Activated T-cell treated with anti-CD3 and anti-CD28 coated beads for 24 hours (primary cell): ENCODE results near the gene PRPH.
"Not testable (repeated sequence)": the region's sequence is repeated elsewhere in the genome, so short reads cannot be mapped to it uniquely, and the experiment has no call there.

Experiments used
- DNase-seq: peaks from one replicate; pipeline ENCODE4 v3.0.0-alpha.2; 2020; ENCODE audit warnings: low read depth

The PRPH gene

DNA sequence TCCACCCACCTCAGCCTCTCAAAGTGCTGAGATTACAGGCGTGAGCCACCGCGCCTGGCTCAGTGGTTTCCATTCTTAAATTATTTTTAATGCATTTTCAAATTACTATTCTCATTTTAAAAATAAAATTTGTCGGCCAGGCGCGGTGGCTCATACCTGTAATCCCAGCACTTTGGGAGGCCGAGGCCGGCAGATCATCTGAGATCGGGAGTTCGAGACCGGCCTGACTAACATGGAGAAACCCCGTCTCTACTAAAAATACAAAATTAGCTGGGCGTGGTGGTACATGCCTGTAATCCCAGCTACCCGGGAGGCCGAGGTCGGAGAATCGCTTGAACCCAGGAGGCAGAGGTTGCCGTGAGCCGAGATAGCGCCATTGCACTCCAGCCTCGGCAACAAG lies 38.8 kb downstream of the PRPH start:
- DNase-seq = not testable (repeated sequence)

DNA sequence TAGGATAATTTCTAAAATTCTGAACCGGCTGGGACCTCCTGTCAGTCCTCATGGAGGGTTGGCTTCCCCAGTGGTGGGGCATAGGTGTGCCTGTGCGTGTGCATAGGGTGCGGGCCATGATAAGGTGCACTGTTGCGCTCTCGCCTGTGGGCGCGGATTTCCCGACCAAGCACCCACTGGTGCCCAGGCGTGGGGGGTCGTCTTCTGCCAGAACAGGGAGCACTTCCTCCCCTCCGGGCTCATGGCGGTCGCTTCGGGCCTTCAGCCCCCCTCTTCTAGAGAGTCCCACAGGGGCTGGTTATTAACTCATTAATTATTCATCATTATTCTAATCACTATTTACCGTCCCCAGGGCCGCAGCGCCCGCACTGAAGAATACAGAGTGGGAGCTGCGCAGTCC lies 39.3 kb downstream of the PRPH start:
- DNase-seq = no peak

DNA sequence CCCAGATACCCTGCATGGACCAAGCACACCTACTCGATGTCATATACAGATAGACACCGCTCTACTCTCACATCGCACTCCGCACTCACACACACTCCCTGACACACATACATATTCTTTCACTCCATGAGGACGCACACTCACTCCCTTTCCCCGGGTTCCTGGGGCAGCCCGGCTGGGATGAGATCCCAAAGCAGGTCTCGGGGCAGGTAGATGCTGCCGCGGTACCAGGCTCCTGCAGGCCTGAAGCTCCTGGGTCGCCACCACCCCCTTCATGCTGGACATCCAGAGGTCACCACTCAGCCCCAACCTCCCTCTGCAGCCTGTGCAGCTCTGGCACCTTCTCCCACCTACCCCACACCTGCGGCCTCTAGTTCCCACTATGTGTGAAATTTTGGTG lies 39.7 kb downstream of the PRPH start:
- no peak for DNase-seq

DNA sequence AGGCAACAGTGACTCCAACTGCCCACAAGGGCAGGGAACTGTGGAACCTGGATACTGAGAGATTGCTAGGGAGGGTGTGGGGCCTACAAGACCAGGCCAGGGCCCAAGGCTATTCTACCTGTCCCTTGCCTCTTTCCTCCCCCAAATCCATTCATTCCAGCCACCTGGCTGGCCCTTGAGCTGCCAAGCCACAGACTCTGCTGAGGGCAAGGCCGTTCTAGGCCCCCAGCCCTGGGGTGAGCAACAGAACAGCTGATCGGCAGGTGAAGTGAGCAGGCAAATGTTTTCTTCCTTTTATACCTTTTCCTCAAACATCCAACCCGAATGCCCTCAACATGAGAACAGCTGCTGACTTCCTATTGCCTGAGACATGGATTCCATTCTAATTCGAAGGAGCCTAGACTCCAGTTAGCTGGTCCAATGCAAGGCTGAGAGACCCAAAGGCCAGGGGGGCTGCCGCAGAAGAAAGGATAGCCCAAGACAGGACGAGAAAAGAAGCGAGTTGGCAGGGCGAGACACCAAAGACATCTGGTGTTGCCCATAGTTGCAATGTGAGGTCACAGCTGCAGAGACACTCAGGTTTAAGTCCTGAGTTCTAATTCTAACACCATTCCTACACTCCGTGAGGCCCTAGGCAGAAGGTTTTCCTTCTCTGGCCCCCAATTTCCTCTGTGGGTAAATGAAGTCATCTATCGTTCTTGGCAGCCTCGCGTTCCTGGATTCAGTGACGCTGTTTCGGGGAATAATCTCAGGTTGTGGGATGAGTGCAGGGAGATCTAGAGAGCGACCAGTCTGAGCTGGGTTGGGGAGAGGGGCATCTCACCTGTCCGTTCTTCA lies 40.4 kb downstream of the PRPH start:
- no peak for DNase-seq

DNA sequence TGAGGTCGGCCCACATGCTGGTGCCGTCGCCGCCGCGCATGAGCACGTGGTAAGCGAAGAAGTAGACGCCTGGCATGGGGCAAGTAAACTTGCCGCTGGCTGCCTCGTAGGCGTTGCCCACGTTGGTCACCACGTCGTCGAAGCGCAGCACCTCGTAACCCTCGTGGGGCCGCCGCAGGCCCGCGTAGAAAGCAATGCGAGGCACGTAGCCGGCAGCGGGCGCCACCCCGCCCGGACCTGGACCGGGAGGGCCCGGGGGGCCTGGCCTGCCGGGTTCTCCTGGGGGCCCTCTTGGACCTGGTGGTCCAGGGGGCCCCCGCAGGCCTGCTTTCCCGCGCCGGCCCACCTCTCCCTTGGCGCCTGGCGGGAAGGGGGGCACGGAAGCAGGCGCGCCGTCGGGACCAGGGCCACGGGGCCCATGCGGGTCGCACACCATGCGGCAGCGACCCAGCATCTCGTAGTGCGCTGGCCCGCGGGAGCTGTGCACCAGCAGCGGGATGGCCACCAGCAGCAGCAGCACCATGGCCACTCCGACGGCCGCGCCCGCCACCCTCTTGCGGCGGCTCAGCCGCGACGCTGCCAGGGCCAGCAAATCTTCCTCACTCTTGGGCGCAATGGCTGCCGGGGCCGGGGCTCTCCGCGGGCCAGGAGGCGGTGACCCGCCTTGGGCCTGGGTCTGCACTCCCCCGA lies 41.2 kb downstream of the PRPH start:
- no peak for DNase-seq

DNA sequence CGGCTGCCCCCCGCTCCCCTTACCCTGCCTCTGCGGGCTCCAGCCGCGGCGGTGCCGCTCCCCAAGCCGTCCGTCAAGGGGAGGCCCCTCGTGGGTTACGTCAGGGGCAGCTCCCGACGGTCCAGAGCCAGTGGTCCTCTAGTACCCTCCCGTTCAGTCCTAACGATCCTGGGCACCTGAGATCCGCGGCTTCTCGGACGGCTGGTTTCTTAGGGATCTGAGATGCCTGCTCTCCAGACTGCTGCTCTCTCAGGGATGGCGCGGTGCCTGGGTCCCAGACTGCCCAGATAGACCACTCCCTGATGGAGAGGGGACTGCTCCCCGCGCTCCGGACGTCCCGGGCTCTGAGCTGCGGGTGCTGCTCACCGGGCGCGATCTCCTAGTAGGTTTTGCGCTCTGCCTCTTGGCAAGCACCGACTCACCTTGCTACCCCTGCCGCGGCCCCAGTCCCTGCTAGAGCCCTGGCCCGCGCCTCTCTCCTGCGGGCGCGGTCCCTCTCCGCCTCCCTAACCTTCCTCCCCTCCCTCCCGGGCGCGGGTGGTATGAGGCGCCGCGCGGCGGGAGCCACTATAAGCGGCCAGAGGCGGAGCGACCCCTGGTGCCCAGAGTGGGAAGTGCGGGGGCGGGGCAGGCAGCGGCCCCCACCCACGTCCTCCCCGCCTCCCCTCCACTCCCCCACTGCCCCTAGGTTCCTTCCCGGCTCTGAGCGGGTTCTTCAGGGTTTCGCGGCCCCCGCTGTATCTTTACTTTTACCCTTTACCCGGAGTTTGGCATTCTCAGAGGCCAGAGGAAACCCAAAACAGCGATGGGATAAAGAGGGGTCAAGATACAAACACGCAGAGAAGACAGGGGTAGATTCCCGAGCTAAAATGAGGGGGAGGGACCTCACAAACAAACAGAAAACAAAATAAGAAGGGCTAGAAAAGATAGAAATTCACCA lies 42.0 kb downstream of the PRPH start, which contains the start of gene C1QL4:
TSS of gene C1QL4 (minus strand) at position 544 of the 940 bp plus-strand sequence. CDS start 711 bp downstream, outside the sequence.
- peak; percentile 78 for DNase-seq

DNA sequence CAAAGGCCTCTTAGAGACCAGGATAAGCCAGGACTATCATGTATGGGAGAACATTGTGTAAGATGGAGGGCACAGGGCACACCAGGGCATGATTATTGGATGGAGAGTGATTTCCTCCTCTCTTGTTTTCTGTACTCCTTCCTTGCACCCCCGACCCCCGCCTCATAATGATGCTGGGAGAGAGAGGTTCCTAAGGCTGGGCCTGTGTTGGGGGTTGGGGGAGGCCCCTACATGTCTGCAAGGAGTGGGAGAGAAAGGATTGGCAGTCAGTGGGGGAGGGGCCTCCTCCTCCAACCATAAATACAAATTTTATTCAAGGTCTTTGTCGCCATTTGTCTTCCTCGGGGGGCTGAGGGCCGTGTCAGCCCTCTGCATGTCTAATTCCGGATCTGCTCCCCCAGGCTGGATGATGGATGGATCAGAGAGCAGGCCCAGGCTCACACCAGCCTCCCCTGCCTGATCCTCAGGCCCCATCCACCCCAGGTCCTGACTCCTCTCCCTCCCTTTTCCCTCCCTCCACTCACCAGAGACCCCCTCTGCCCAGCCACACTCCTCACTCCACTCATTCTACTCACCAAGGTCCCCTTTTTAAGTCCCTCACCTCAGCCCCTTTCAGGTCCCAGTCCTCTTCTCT lies 44.0 kb downstream of the PRPH start:
- DNase-seq = no peak

DNA sequence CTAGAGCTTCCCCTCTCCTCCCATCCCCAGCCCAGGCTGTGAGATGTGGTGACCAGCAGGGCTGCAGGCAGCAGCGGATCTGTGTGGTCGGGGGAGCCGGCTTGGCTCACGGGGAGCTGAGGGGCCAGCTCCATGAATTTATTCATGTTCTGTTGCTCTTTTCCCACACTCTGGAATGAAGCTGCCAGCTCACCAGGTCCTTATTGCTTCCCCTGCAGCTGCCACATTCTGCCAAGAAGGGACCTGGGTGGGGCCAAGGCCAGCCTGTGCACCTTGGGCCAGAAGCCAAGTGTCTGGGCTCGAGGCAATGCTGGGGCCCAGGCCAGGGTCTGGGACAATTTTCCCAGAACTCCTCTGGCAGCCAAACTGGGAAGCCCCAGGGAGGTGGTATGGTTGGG lies 44.5 kb downstream of the PRPH start:
- no peak for DNase-seq

DNA sequence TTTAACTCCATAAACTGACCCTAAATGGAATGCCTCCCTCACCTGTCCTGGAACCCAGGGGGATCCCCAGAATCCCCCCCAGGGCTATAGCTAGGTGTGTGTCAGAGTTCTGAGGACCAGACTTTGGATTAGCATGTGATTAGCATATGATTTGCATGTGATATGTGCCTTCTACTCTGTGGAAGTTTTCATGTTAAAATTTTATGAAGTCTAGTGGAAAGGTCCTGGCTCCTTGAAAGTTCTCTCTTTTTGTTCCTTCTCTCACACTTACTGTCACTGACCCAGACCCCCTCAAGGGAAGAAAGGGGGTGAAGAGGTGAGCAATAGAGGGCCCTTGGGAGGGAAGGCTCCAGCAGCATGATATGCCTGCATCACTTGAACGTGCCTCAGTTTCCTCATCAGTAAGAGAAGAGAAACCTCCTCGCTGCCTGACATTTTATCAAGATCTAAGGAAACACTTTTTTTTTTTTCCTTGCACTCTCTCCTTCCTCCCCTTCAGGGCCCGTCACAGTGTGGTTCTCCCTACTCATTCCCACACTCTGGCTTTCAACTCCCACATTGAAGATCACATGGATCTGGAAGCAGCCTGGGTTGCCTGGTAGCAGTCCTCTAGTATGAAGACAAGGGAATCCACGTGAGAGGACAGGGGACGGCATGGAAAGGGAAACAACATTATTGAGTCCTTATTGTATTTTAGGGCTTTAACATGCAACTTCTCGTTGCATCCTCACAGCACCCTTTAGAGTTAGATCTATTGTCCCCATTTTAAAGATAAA lies 45.3 kb downstream of the PRPH start:
- DNase-seq = no peak

DNA sequence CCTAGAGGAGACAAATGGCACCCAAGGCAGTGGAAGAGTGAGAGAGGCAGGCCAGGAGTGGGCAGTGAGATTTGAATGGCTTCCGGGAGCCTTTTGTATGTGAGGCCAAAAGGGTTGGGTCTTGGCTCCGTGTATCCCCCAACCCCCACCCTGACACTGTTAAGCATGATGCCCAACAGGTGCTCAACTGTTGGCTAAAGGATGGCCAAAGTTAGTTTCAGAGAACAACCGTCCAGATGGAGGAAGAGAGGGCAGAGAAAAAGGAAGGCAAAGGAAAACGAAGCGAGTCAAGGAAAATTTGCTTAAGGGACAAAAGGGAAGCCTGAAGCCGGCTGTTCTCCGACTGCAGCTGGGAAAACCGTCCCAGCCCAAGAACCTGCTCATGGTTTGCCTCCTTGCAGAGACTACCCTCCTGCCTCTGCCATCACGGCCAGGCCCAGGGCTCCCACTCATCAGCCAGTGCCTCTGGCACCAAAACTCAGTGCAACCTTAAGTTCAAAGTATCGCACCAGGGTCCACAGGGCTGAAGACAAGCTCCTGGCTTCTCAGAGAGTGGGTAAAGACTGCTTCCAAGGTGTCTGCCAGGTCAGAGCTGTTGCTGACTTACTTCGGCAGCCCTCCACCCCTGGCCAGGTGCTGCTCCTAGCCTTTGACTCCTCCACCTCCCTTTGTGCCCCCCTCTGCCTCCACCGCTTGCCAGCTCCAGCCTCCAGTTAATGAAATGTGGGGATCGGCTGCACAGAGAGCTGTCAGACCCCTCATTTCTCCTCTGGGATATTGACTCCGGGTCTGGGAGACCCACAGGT lies 46.2 kb downstream of the PRPH start:
- no peak for DNase-seq

DNA sequence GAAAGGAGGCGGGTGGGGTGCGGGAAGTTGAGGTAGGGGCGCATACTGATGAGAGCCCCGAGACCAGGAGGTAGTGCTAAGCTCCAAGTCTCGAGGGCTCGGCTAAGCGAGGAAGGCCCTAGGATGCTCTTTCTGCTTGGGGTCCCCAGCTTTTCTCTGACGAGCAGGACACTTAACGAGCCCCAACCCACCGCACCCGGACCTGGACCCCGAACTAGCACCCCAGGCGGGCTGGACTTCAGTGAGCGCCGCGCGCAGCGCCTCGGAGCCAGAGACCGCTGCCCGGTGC lies 46.8 kb downstream of the PRPH start:
- DNase-seq = no peak

DNA sequence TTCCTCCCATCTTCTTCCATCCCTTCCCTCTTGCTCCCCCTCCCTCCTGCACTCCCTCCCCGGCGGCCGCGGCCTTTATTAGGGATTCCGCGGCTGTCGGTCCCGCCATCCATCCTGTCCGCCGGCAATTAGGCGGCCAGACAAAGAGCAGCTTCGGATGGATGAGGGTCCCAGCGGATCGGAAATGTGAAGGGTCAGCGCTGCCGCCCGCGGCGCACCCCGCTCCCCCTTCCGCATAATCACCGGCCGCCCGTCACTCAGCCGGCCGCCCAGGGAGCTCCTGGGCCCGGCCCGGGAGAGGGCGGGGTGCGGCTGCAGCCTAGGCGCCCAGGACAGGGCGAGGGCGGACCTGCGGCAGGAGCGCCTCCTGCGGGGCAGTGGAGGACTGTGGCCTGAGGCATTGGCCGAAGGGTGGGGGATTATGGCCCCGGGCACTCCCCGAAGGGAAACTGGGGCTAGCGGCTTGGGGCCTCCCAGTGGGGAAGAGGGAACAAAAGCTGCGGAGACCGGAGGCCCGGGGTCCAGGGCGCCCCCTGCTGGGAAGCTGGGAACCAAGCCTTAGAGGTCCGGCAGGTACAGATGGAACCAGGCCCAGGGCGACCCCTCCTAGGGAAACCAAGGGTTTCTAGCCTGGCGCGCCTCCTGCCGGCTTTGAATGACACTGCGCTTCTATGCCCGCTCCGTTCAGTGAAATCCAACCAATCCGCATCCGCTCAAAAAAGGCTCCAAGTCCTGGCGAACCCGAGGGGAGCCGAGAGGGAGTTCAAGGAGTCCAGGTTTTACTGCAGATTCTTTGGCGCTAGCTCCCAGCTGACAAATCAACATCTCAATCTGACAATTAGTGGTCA lies 47.3 kb downstream of the PRPH start:
- DNase-seq = peak; percentile 66

DNA sequence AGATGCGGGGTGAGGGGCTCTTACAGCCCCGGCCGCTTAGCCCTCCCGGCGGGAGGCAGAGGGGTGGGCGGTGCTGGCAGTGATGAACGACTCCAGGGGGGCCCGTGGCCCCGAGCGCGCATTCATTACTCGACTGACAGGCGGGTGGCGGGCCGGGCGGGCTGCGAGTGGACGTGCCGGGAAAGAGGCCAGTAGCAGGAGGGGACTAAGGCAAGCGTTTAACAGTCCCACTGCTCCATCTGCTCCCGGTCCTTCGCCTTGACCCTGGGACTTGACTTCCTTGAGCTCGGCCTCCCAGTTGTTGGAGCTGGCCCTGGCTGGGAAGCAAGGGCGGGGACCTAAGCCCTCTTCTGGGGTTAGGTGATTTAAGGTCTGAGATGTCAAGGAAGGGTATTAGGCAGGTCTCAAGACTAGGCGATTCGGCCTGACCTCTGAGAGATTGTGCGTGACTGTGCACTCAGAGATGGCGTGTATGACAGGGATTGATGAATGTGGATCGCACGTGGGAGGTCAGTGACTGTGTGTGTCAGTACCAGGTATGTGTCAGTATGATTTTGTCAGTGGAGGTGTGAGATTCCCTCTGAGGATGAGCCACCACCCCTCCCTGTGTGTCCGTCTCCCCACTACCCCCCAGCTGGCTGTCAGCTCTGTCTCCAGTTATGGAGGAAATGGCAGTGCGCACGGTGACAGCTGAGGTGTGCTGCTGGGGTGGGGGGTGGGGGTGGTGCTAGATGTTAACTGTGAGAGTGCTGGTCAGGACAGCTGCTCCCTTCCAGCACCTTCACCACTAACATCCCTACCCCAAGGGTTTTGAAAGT lies 48.2 kb downstream of the PRPH start:
- DNase-seq = no peak

DNA sequence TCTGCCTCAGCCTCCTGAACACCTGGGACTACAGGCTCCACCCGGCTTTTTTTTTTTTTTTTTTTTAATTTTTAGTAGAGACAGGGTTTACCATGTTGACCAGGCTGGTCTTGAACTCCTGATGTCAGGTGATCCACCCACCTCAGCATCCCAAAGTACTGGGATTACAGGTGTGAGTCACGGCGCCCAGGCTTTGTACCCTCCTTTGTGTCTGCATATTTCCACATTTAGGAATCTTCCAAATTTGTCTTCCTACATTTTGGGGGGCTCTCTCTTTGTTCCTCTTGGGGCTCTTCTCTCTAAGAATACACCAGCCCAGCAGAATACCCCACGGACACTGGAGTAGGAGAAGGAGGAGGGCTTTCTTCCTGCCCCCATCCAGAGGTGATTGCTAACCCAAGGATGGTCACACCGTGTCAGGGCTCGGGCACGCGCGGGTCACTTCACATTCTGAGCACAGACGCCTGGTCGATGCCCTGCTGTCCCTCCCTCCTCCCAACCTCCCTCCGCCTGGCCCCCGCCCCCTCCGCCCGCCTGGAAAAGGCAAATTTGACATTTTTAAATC lies 49.6 kb downstream of the PRPH start:
- no peak for DNase-seq

DNA sequence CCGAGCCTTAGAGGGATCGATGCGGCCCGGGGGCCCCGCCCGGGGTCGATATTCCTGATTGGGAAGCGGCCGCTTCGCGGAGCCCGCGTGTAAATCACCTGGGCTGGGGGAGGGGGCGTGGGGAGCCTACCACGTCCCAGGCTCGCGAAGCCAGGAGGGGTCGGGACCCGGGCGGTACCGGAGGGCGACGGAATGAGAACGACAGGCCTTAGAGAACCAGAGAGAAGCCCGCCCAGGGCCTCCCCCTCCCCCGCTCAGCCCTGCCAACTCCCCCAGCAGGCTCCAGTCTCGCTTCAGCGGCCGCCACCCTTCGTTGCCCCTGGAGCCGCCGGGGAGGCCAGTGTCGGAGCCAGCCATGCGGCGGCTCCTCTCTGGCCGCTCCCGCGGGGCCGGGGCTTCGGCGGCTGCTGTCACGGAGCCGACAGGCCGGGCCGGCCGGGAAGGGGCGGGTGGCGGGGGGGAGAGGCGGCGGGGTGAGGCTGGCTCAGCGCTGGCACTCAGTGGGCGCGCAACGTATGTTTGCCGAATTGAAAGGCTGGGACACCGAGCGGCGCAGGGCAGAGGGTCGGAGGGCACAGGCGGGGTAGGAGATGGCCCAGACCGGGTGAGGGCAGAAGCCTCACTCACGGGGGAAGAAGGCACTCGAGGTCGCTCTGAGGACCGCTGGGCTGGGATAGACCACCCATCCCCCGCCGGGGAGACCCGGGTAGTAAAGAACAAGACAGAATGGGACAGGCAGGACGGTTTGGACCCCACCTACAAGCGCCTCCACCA lies 50.3 kb downstream of the PRPH start:
- no peak for DNase-seq

DNA sequence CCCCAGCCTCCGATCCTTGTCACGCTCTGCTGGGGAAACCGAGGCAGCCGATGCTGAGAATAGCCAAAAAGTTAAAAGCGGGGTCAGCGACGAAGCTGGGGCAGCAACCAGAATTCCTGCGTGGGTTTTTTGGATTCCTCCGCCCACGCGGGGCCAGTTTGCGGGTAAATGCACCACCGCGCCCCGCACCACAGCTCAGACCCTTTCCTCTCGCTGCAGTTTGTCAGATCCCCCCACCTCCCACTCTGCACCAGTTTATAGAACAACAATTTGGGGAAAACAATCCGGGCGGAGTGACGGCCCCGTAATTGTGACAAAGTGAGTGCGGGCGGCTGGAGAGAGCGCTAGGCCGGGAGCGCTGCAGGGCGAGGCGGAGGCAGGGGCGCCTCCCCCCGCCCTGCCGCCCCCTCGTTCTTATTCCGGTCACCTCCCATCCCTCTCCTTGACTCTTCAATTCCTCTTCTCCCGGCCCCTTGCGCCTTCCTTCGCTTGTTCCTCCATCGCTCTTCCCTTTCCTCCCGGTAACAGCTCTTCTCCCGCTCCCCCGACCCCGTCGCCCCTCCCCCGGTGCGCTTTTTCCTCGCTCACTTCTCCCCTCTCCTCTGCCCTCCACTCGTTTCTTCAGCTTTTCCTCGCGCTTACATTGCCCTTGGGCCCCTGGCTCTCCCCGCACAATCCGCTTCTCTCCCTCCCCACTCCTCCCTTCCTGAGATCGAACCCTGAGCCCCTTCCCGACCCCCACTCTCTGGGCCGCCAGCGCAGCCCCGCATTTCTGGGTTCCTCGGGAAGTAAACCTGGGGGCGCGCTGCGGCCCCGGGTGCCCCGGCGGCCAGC lies 51.1 kb downstream of the PRPH start:
- DNase-seq = no peak
